Left lung (tissue), 10 donors: Measurements from ENCODE around the gene KIAA1217. TPM values are rescaled to one million over a fixed set of nuclear protein-coding genes. Genes with fewer than 3 reads are reported as not detected.

Experiments used
- ATAC-seq: fragments of 200-7000 bp; cut with Tn5 transposase; one replicate; pipeline ENCODE4 v1.9.1; 2020; ENCODE audit warnings: moderate library complexity
- DNase-seq, 4 donors: peaks; one replicate each; pipeline ENCODE4 v3.0.0-alpha.2; 2013 to 2020
- H3K27ac ChIP-seq, 2 donors: fragments of 200-600 bp; sonication (generic) in 1 of 2; one replicate each; pipeline versions ENCODE4 v1.5.0 to v1.8.0; 2020 to 2021
- H3K27me3 ChIP-seq, 2 donors: fragments of 200-600 bp; sonication (generic) in 1 of 2; one replicate each; pipeline versions ENCODE4 v1.5.0 to v1.8.0; 2020 to 2021
- H3K36me3 ChIP-seq, 2 donors: fragments of 200-600 bp; sonication (generic) in 1 of 2; one replicate each; pipeline versions ENCODE4 v1.5.0 to v1.8.0; 2020 to 2021
- H3K4me1 ChIP-seq, 2 donors: fragments of 200-600 bp; one replicate each; pipeline ENCODE4 v1.8.0; 2021
- H3K4me3 ChIP-seq, 2 donors: fragments of 200-600 bp; sonication (generic) in 1 of 2; one replicate each; pipeline versions ENCODE4 v1.5.0 to v1.8.0; 2020 to 2021; ENCODE audit warnings: mild to moderate bottlenecking in 1 of 2
- H3K9me3 ChIP-seq, 2 donors: fragments of 200-600 bp; sonication (generic) in 1 of 2; one replicate each; pipeline versions ENCODE4 v1.5.0 to v1.8.0; 2020 to 2021
- intact Hi-C, 2 donors: fragments of 100-400 bp; cut with DNase I; formaldehyde crosslinking; loops; one replicate each; pipeline versions ENCODE4 v1.11.2 to v1.14.2; 2022
- polyA plus RNA-seq, 6 donors: library from polyadenylated mRNA; unstranded; fragments of 120-200 nt; gene quantifications; one replicate each; pipeline ENCODE4 v1.2.1, GENCODE V29; 2013; ENCODE audit not compliant: insufficient read length in 6 of 6
- total RNA-seq, 2 donors: library from RNA; stranded (reverse); fragmentation: NEBNext Ultra II Directional; extraction: Animal tissue kit (Norgen Biotek cat#: 25700); gene quantifications; one replicate each; pipeline ENCODE4 v1.2.1, GENCODE V29; 2021
- TF ChIP-seq, protein P1 (sequence below), 2 donors: fragments of 200-600 bp; sonication (generic) in 1 of 2; IDR thresholded peaks; one replicate each; pipeline versions ENCODE4 v1.5.0 to v1.8.0; 2021; ENCODE audit warnings: antibody characterized with exemption in 2 of 2
- donor health status: DM: no; HTN: yes; CAD: no.
- donor health status: DM: no; HTN: no; CAD: no.

The KIAA1217 gene
- total and polyA plus RNA-seq, 8 donors = 28.3 to 69.1 (median 60.4) TPM

DNA sequence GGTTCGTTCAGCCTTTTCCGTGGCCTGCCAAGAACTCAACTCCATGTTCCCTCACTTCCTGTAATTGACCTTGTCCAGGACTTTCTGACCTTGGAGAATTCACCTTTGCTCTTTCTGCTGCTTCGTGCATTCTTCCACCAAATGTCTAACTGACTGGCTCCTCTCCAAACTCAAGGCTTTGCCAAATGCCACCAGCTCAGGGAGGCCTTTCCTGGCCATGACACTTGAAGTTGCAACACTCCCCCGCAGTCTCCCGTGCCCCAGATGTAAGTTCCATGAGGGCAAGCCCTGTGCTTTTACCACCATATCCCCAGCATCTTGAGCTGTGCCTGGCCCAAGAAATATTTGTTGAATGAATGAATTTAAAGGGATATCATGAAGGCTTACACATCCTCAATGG is 276.4 kb downstream of the KIAA1217 start:
- DNase-seq = no peak
- Histone ChIP-seq H3K27ac (peak overlapping the region in 1 of 2 donors; percentile 30), H3K9me3 (no peaks in the 10 kb centered on the region), H3K4me1 (peaks cover 0 to 18% of the 10 kb centered on the region in 2 donors), H3K36me3 (no peaks in the 10 kb centered on the region), H3K4me3 (no peak overlapping the region), H3K27me3 (no peaks in the 10 kb centered on the region)
- ATAC-seq = no peak
- TF ChIP-seq, protein P1, sequence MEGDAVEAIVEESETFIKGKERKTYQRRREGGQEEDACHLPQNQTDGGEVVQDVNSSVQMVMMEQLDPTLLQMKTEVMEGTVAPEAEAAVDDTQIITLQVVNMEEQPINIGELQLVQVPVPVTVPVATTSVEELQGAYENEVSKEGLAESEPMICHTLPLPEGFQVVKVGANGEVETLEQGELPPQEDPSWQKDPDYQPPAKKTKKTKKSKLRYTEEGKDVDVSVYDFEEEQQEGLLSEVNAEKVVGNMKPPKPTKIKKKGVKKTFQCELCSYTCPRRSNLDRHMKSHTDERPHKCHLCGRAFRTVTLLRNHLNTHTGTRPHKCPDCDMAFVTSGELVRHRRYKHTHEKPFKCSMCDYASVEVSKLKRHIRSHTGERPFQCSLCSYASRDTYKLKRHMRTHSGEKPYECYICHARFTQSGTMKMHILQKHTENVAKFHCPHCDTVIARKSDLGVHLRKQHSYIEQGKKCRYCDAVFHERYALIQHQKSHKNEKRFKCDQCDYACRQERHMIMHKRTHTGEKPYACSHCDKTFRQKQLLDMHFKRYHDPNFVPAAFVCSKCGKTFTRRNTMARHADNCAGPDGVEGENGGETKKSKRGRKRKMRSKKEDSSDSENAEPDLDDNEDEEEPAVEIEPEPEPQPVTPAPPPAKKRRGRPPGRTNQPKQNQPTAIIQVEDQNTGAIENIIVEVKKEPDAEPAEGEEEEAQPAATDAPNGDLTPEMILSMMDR (IDR thresholded peaks at IDR 0.05) = no peak
- intact Hi-C loops = no loop called here

DNA sequence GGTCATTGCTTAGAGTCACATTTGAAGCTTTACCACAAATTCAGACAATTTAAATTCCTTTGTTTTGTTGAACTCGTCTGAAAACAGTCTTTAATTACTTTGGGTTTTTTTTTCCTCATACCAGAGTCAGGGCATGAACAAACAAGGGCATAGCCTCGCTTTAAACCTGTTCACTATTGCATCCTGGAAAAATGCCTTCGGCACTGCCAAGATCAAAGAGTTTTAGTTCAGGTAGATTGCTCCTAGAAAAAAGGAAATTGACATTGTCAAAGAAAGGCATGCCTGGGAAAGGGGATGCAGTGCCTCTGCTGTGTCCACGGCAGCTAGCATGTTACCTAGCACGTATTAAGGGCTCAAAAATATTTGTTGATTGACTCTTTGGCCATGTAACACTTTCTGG is 279.7 kb downstream of the KIAA1217 start:
- H3K4me3 ChIP-seq = no peak overlapping the region
- H3K27me3 ChIP-seq = no peaks in the 10 kb centered on the region
- no peak for DNase-seq
- peak; percentile 59 for ATAC-seq
- H3K4me1 ChIP-seq = peaks cover 0 to 9% of the 10 kb centered on the region in 2 donors
- no peaks in the 10 kb centered on the region for H3K9me3 ChIP-seq
- H3K27ac ChIP-seq = no peak overlapping the region
- TF ChIP-seq, protein P1 (IDR thresholded peaks at IDR 0.05) = no peak
- intact Hi-C loops = no loop called here
- H3K36me3 ChIP-seq = no peaks in the 10 kb centered on the region

DNA sequence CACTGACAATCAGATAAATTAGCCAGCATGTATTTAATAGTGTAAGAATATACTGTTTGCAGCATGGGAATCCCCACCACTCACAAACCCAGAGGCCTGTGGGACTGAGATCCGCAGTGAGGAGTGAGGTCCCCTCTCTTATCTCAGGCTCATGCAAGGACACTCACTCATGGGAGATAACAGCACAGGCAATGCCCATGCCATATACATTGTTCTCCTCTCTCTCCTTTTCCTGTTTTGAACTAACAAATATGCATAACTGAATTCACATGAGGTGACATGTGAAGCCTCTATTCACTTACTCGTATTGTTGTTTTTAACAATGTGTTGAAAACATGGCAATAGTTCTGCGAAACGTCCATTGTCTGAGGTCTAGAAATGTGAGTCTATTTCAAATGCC is 284.2 kb downstream of the KIAA1217 start:
- H3K36me3 ChIP-seq = no peaks in the 10 kb centered on the region
- no peak overlapping the region for H3K4me3 ChIP-seq
- no peaks in the 10 kb centered on the region for H3K27me3 ChIP-seq
- no peak overlapping the region for H3K27ac ChIP-seq
- no peaks in the 10 kb centered on the region for H3K4me1 ChIP-seq
- no peak for ATAC-seq
- intact Hi-C loops = no loop called here
- no peaks in the 10 kb centered on the region for H3K9me3 ChIP-seq
- TF ChIP-seq, protein P1 (IDR thresholded peaks at IDR 0.05) = no peak
- DNase-seq = no peak

DNA sequence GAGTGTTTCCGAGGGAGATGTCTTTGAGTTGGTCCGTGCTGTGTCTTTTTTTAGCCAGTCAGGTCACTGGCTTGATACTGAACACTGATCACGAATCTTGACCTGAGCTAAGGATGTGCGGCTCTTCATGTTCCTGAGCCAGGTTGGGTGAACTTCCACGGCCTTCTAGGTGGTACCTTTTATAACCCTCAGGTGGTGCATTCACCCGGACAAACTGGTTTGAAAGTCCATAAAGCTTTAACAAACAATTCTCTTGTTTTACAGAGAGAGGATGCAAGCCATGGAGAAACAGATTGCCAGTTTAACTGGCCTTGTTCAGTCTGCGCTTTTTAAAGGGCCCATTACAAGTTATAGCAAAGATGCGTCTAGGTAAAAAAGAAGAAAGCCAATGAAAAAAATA is 285.3 kb downstream of the KIAA1217 start:
- intact Hi-C loops = no loop called here
- Histone ChIP-seq H3K27ac (no peak overlapping the region), H3K9me3 (no peaks in the 10 kb centered on the region), H3K4me1 (no peaks in the 10 kb centered on the region), H3K36me3 (no peaks in the 10 kb centered on the region), H3K27me3 (no peaks in the 10 kb centered on the region), H3K4me3 (no peak overlapping the region)
- DNase-seq (no peak), ATAC-seq (no peak)
- TF ChIP-seq, protein P1 (IDR thresholded peaks at IDR 0.05) = no peak

DNA sequence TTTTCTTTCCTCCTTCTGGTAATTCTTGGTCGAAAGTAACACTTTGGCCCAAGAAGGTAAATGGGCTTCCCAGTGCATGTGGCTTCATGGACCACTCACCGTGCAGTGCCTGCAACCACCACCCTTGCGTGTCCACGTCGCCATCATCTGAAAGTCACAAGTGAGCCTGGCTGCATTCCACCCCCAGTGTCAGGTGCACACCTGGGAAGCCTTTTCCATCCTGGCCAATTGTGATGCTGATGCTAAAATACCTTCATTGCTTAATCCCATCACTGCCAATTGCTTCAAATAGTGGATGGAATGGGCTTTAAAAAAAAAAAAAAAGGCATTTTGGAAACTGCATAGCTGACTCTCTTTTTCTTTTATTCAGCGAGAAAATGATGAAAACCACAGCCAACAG is 285.8 kb downstream of the KIAA1217 start:
- Histone ChIP-seq H3K4me1 (no peaks in the 10 kb centered on the region), H3K27me3 (no peaks in the 10 kb centered on the region), H3K9me3 (no peaks in the 10 kb centered on the region), H3K36me3 (no peaks in the 10 kb centered on the region), H3K27ac (no peak overlapping the region), H3K4me3 (no peak overlapping the region)
- intact Hi-C loops = no loop called here
- TF ChIP-seq, protein P1 (IDR thresholded peaks at IDR 0.05) = no peak
- no peak for ATAC-seq
- DNase-seq = no peak
